Breast epithelium (tissue), 4 donors: Measurements from ENCODE around the gene OR4C15. TPM values are rescaled to one million over a fixed set of nuclear protein-coding genes. Genes with fewer than 3 reads are reported as not detected.

ENCODE experiments used
- DNase-seq, 2 donors: peaks; one replicate each; pipeline ENCODE4 v3.0.0-alpha.2; 2019; ENCODE audit warnings: low spot score in 2 of 2
- H3K27ac ChIP-seq, 2 donors: fragments of 200-600 bp; sonication (generic) in 1 of 2; one replicate each; pipeline ENCODE4 v1.5.1; 2016 to 2019; ENCODE audit warnings: mild to moderate bottlenecking in 1 of 2
- H3K27me3 ChIP-seq, 2 donors: fragments of 200-600 bp; sonication (generic) in 1 of 2; one replicate each; pipeline versions ENCODE4 v1.5.1 to v1.6.0; 2017 to 2019; ENCODE audit warnings: control low read depth in 1 of 2, mild to moderate bottlenecking in 1 of 2
- H3K36me3 ChIP-seq: fragments of 200-600 bp; one replicate; pipeline ENCODE4 v1.5.1; 2019
- H3K4me1 ChIP-seq, 2 donors: fragments of 200-600 bp; sonication (generic); one replicate each; pipeline ENCODE4 v1.5.1; 2016 to 2019; ENCODE audit warnings: control low read depth in 1 of 2
- H3K4me3 ChIP-seq, 3 donors: fragments of 200-600 bp; sonication (generic); 1 replicate in 2 of 3; 2 replicates in 1 of 3; pipeline ENCODE4 v1.5.1; 2016 to 2019; ENCODE audit warnings: mild to moderate bottlenecking in 3 of 3, moderate library complexity in 2 of 3
- H3K9me3 ChIP-seq, 2 donors: fragments of 200-600 bp; sonication (generic) in 1 of 2; one replicate each; pipeline ENCODE4 v1.5.1; 2016 to 2019; ENCODE audit warnings: control low read depth in 1 of 2
- CTCF ChIP-seq, 3 donors: fragments of 450-650 bp; IDR thresholded peaks; one replicate each; pipeline ENCODE4 v1.5.1; 2016 to 2017; ENCODE audit warnings: antibody characterized with exemption in 3 of 3, mild to moderate bottlenecking in 3 of 3, moderate library complexity in 3 of 3
- POLR2A ChIP-seq: fragments of 450-650 bp; IDR thresholded peaks from one replicate; pipeline ENCODE4 v1.6.1; 2016; ENCODE audit warnings: antibody characterized with exemption, mild to moderate bottlenecking, moderate library complexity
- POLR2AphosphoS5 ChIP-seq, 3 donors: sonication (generic); formaldehyde crosslinking; IDR thresholded peaks; one replicate each; pipeline ENCODE4 v1.6.1; 2017; ENCODE audit warnings: antibody characterized with exemption in 3 of 3
- intact Hi-C: fragments of 100-400 bp; cut with DNase I; formaldehyde crosslinking; loops from one replicate; pipeline ENCODE4 v1.15.1; 2023; ENCODE audit warnings: low total_unique reads
- total RNA-seq, 3 donors: library from RNA; depleted of rRNA; stranded (reverse); fragments of >200 nt; gene quantifications; one replicate each; pipeline ENCODE4 v1.1.0, GENCODE V29; 2016

OR4C15 gene
- total RNA-seq: not detected

GRCh38 chr11:55554169-55554568 lies at the start of gene OR4C15:
Gene OR4C15 (plus strand): TSS chr11:55554469. CDS start chr11:55554469, 0 bp downstream.
- DNase-seq: no peak
- peaks cover 0 to 5% of the 10 kb centered on the region in 2 donors for H3K9me3 ChIP-seq
- no peak within 1 kb of the TSS for H3K27ac ChIP-seq
- no peak within 1 kb of the TSS for H3K4me3 ChIP-seq
- H3K36me3 ChIP-seq: no peaks in the 10 kb centered on the region
- H3K27me3 ChIP-seq: no peaks in the 10 kb centered on the region
- TF ChIP-seq CTCF (IDR thresholded peaks at IDR 0.05) (no peak), POLR2A (no peak), POLR2AphosphoS5 (IDR thresholded peaks at IDR 0.05) (no peak)
- no peaks in the 10 kb centered on the region for H3K4me1 ChIP-seq
- intact Hi-C loops: no loop called here

- Histone ChIP-seq H3K27ac (no peak within 1 kb of the TSS), H3K27me3 (no peaks in the 10 kb centered on the region), H3K36me3 (no peaks in the 10 kb centered on the region), H3K9me3 (no peaks in the 10 kb centered on the region), H3K4me1 (no peaks in the 10 kb centered on the region), H3K4me3 (no peak within 1 kb of the TSS)
- no peak for DNase-seq
- intact Hi-C loops: no loop called here
- TF ChIP-seq POLR2AphosphoS5 (IDR thresholded peaks at IDR 0.05): no peak
These were observed 17.6 kb downstream of the OR4C15 start, which contains the start of gene OR4C16 for GRCh38 chr11:55571828-55572227. Gene OR4C16 (plus strand): TSS chr11:55572128. CDS start chr11:55572128, 0 bp downstream.

- Histone ChIP-seq H3K27me3 (no peaks in the 10 kb centered on the region), H3K4me3 (no peak overlapping the region), H3K4me1 (no peaks in the 10 kb centered on the region), H3K9me3 (no peaks in the 10 kb centered on the region), H3K36me3 (no peaks in the 10 kb centered on the region), H3K27ac (no peak overlapping the region)
- no peak for DNase-seq
- no peak for TF ChIP-seq CTCF (IDR thresholded peaks at IDR 0.05)
- no peak for TF ChIP-seq POLR2A
- TF ChIP-seq POLR2AphosphoS5 (IDR thresholded peaks at IDR 0.05): no peak
- intact Hi-C loops: no loop called here
These were observed 18.3 kb downstream of the OR4C15 start for GRCh38 chr11:55572548-55572947.

Other genes with a start within 250 kb of the OR4C15 start
- gene OR4A16, start 211.3 kb upstream of the OR4C15 start, total RNA-seq: not detected
- not detected for gene OR4A15, start 186.5 kb upstream of the OR4C15 start, total RNA-seq
- gene OR4C16, start 17.7 kb downstream of the OR4C15 start, total RNA-seq: not detected
- gene OR4C11, start 53.2 kb downstream of the OR4C15 start, total RNA-seq: not detected
- not detected for gene OR4P4, start 80.6 kb downstream of the OR4C15 start, total RNA-seq
- not detected for gene OR4S2, start 93.9 kb downstream of the OR4C15 start, total RNA-seq
- gene OR4C6, start 107.7 kb downstream of the OR4C15 start, total RNA-seq: not detected
- not detected for gene OR5D13, start 219.0 kb downstream of the OR4C15 start, total RNA-seq
- not detected for gene OR5D14, start 241.1 kb downstream of the OR4C15 start, total RNA-seq